Transverse colon (tissue), 4 donors: ENCODE data around the gene CCT3. TPM values are rescaled to one million over a fixed set of nuclear protein-coding genes. Genes with fewer than 3 reads are reported as not detected.
"Not testable (repeated sequence)": the region's sequence is repeated elsewhere in the genome, so short reads cannot be mapped to it uniquely, and the experiment has no call there.

Experiments
- DNase-seq: peaks from one replicate; pipeline ENCODE4 v3.0.0-alpha.2; 2019
- H3K27ac ChIP-seq, 4 donors: fragments of 200-600 bp; sonication (generic); 2 replicates each; pipeline ENCODE4 v1.5.1; 2016 to 2018; ENCODE audit warnings: inconsistent platforms in 4 of 4
- H3K27me3 ChIP-seq: fragments of 200-600 bp; sonication (generic); 2 replicates; pipeline ENCODE4 v1.5.1; 2017; ENCODE audit warnings: inconsistent platforms
- H3K36me3 ChIP-seq, 4 donors: fragments of 200-600 bp; sonication (generic); 2 replicates each; pipeline ENCODE4 v1.5.1; 2017 to 2019; ENCODE audit warnings: inconsistent platforms in 4 of 4
- H3K4me1 ChIP-seq, 4 donors: fragments of 200-600 bp; sonication (generic); 2 replicates each; pipeline ENCODE4 v1.5.1; 2017 to 2020; ENCODE audit warnings: inconsistent platforms in 4 of 4
- H3K4me3 ChIP-seq, 4 donors: fragments of 200-600 bp; sonication (generic); 1 replicate in 1 of 4; 2 replicates in 3 of 4; pipeline versions ENCODE4 v1.5.1 to v1.6.1; 2017 to 2019; ENCODE audit warnings: inconsistent platforms in 4 of 4
- H3K9me3 ChIP-seq, 2 donors: fragments of 200-600 bp; sonication (generic); 2 replicates each; pipeline ENCODE4 v1.5.1; 2017 to 2019; ENCODE audit warnings: inconsistent platforms in 2 of 2
- EP300 ChIP-seq: sonication (generic); formaldehyde crosslinking; IDR thresholded peaks from one replicate; pipeline ENCODE4 v1.6.1; 2017; ENCODE audit warnings: antibody characterized with exemption, low read depth
- POLR2A ChIP-seq: fragments of 450-650 bp; IDR thresholded peaks from one replicate; pipeline ENCODE4 v1.6.1; 2016; ENCODE audit warnings: antibody characterized with exemption, mild to moderate bottlenecking, moderate library complexity
- POLR2AphosphoS5 ChIP-seq, 3 donors: sonication (generic); formaldehyde crosslinking; IDR thresholded peaks; one replicate each; pipeline ENCODE4 v1.6.1; 2016; ENCODE audit warnings: antibody characterized with exemption in 3 of 3
- WGBS, 2 donors: methylation state at CpG; one replicate each; pipeline ENCODE4 v1.1.5; 2018; ENCODE audit warnings: low coverage in 1 of 2; 5-methylcytosine and 5-hydroxymethylcytosine counted together
- in situ Hi-C, 4 donors: fragments of 200-750 bp; cut with MboI; loops; one replicate each; pipeline versions ENCODE4 v1.15.0 to v1.15.1; 2017; ENCODE audit warnings: low sequenced_read_pairs in 3 of 4, low pct_ligation_motif_present in 1 of 4, low pct_unique_long_range_greater_than_20kb in 1 of 4
- intact Hi-C: fragments of 100-400 bp; cut with DNase I; formaldehyde crosslinking; loops from one replicate; pipeline ENCODE4 v1.15.1; 2023; ENCODE audit warnings: low total_unique reads
- total RNA-seq, 4 donors: library from RNA; depleted of rRNA; stranded (reverse); fragments of >200 nt; gene quantifications; one replicate each; pipeline ENCODE4 v1.1.0, GENCODE V29; 2016
- TF ChIP-seq, protein P1 (sequence below), 5 experiments: fragments of 200-600 bp in 3 of 5; fragments of 450-650 bp in 2 of 5; sonication (generic) in 3 of 5; IDR thresholded peaks; 1 replicate in 2 of 5; 2 replicates in 3 of 5; pipeline ENCODE4 v1.5.1; 2016 to 2017; ENCODE audit warnings: antibody characterized with exemption in 5 of 5, inconsistent platforms in 3 of 5, mild to moderate bottlenecking in 2 of 5, moderate library complexity in 1 of 5

CCT3 gene
- total RNA-seq, 4 donors from 2014 or later = 55.1 to 145 (median 90.7) TPM

DNA sequence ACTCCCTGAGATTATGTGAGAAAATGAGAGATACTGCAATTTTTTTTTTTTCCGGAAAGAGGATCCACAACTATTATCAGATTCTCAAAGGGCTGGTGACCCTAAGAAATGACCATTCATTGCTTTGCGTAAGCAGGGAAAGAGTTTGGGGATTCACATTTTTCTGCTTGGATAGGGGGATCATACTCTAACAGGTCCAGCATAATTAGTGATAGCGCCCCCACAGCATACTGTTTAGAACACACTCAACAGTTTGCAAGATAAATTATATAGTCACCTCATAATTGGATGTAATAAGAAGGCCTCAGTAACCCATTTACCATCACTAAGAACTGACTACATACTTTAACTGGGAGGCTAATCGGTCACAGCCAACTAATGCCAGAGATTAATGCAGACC is 1.9 kb downstream of the CCT3 start:
- H3K4me3 ChIP-seq = no peak overlapping the region
- WGBS, 2 donors = 73% methylated on average over 4 of the region's 4 CpGs
- in situ Hi-C loops (no loop called here), intact Hi-C loops (no loop called here)
- H3K27me3 ChIP-seq = no peaks in the 10 kb centered on the region
- peaks cover 0 to 35% (median 15%) of the 10 kb centered on the region in 4 donors for H3K36me3 ChIP-seq
- peaks cover 13 to 21% (median 19%) of the 10 kb centered on the region in 4 donors for H3K4me1 ChIP-seq
- no peaks in the 10 kb centered on the region for H3K9me3 ChIP-seq
- H3K27ac ChIP-seq = no peak overlapping the region
- TF ChIP-seq POLR2AphosphoS5 (IDR thresholded peaks at IDR 0.05) = no peak
- TF ChIP-seq POLR2A = no peak
- TF ChIP-seq, protein P1, sequence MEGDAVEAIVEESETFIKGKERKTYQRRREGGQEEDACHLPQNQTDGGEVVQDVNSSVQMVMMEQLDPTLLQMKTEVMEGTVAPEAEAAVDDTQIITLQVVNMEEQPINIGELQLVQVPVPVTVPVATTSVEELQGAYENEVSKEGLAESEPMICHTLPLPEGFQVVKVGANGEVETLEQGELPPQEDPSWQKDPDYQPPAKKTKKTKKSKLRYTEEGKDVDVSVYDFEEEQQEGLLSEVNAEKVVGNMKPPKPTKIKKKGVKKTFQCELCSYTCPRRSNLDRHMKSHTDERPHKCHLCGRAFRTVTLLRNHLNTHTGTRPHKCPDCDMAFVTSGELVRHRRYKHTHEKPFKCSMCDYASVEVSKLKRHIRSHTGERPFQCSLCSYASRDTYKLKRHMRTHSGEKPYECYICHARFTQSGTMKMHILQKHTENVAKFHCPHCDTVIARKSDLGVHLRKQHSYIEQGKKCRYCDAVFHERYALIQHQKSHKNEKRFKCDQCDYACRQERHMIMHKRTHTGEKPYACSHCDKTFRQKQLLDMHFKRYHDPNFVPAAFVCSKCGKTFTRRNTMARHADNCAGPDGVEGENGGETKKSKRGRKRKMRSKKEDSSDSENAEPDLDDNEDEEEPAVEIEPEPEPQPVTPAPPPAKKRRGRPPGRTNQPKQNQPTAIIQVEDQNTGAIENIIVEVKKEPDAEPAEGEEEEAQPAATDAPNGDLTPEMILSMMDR (IDR thresholded peaks at IDR 0.05) = no peak
- TF ChIP-seq EP300 = no peak
- no peak for DNase-seq

DNA sequence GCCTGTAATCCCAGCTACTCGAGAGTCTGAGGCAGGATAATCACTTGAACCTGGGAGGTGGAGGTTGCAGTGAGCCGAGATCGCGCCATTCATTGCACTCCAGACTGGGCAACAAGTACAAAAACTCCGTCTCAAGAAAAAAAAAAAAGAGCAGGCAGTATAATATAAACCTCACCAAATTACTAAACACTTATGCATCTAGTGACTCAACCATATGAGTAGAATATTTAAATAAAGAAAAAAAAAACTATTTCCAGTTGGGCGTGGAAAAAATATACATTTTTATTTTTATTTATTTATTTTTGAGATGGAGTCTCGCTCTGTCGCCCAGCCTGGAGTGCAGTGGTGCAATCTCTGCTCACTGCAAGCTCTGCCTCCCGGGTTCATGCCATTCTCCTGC is 14.9 kb downstream of the CCT3 start:
- DNase-seq, H3K27me3 ChIP-seq, H3K9me3 ChIP-seq, H3K4me3 ChIP-seq, H3K27ac ChIP-seq, intact Hi-C loops, H3K4me1 ChIP-seq, in situ Hi-C loops: not testable (repeated sequence)
- 92 to 93% methylated on average over 9 of the region's 9 CpGs for WGBS, 2 donors
- H3K36me3 ChIP-seq = peaks cover 0 to 73% (median 35%) of the 10 kb centered on the region in 4 donors

- no peak for DNase-seq
- no peaks in the 10 kb centered on the region for H3K9me3 ChIP-seq
- WGBS, 2 donors = 74 to 88% methylated on average over 3 of the region's 3 CpGs
- H3K36me3 ChIP-seq = peaks cover 0 to 95% (median 46%) of the 10 kb centered on the region in 4 donors
- no peaks in the 10 kb centered on the region for H3K4me1 ChIP-seq
- in situ Hi-C loops (no loop called here), intact Hi-C loops (no loop called here)
- H3K27ac ChIP-seq = no peak overlapping the region
- no peaks in the 10 kb centered on the region for H3K27me3 ChIP-seq
- no peak overlapping the region for H3K4me3 ChIP-seq
- TF ChIP-seq POLR2AphosphoS5 (IDR thresholded peaks at IDR 0.05) = no peak
- TF ChIP-seq EP300 = no peak
- TF ChIP-seq POLR2A = no peak
- TF ChIP-seq, protein P1 (IDR thresholded peaks at IDR 0.05) = no peak
These were observed 17.5 kb downstream of the CCT3 start for GRCh38 chr1:156320560-156320959.

DNA sequence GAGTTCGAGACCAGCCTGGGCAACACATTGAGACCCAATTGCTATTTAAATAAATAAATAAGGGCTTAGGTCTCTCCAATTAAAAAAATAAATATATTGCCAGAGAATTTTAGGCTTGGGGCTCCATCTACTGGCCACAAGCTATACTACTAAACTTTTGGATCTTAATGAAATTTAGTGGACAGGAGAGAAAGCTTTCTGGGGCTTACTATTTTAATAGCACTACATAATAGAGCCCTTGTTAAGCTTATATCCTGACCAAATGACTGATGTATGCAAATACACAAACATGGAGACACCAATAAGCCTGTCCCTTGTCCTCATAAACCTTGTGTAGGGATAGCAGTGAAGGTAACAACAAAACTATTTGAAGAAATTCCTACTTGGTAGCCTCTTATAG is 18.4 kb downstream of the CCT3 start:
- Histone ChIP-seq H3K9me3 (no peaks in the 10 kb centered on the region), H3K27me3 (no peaks in the 10 kb centered on the region), H3K4me3 (no peak overlapping the region), H3K36me3 (peaks cover 0 to 96% (median 46%) of the 10 kb centered on the region in 4 donors), H3K4me1 (no peaks in the 10 kb centered on the region), H3K27ac (no peak overlapping the region)
- DNase-seq = no peak
- in situ Hi-C loops = no loop called here
- TF ChIP-seq, protein P1 (IDR thresholded peaks at IDR 0.05) = peak; percentile 31 to 50 (median 39)
- TF ChIP-seq POLR2AphosphoS5 (IDR thresholded peaks at IDR 0.05) (no peak), POLR2A (no peak)
- intact Hi-C loops = no loop called here
- WGBS, 2 donors = 83 to 91% methylated on average over 1 of the region's 1 CpG

DNA sequence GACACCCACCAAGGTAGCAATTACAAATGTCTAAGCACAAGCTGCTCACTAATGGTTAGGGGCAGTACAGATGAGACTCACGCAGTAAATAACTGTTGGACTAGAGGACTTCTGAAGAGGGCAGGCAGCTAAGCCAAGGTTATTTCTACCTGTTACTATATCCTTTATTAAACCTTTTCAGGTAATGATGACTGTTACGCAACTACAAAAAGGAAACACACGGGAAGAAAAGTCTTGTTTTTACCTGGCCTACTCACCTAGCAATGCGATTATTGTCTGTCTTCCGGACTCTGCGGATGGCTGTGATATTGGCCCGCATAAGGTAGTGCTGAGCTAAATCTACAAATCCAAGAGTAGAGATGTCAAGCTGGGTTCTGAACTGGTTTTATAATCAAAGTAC is 21.2 kb downstream of the CCT3 start:
- Histone ChIP-seq H3K4me1 (no peaks in the 10 kb centered on the region), H3K27ac (no peak overlapping the region), H3K27me3 (no peaks in the 10 kb centered on the region), H3K4me3 (no peak overlapping the region), H3K36me3 (peaks cover 0 to 90% (median 43%) of the 10 kb centered on the region in 4 donors), H3K9me3 (no peaks in the 10 kb centered on the region)
- no peak for TF ChIP-seq POLR2AphosphoS5 (IDR thresholded peaks at IDR 0.05)
- no peak for TF ChIP-seq POLR2A
- no peak for TF ChIP-seq EP300
- DNase-seq = no peak
- intact Hi-C loops (no loop called here), in situ Hi-C loops (no loop called here)
- 91 to 93% methylated on average over 6 to 7 of the region's 7 CpGs for WGBS, 2 donors
